Measurements from ENCODE around the gene INTU. TPM values are rescaled to one million over a fixed set of nuclear protein-coding genes. Genes with fewer than 3 reads are reported as not detected.
"Not testable (repeated sequence)": the region's sequence is repeated elsewhere in the genome, so short reads cannot be mapped to it uniquely, and the experiment has no call there.

INTU gene
- total RNA-seq = not detected in 2 replicates

GRCh38 chr4:127632420-127633403 lies at the start of gene INTU:
INTU (plus strand) TSS chr4:127632957; CDS start chr4:127633035, 78 bp downstream.
- peaks cover 35% of the 10 kb centered on the region for H3K27me3 Mint-ChIP-seq (ENCODE audit: low read depth)
- H3K4me1 Mint-ChIP-seq (ENCODE audit: low read depth) = peaks cover 12% of the 10 kb centered on the region
- intact Hi-C loops (cut with micrococcal nuclease) = loop anchor here (10.0 kb wide), 1 partner anchor 152 kb away; the partner anchor contains the start of gene HSPA4L
- H3K4me3 Mint-ChIP-seq (ENCODE audit: low read depth) = peak within 1 kb of the TSS; percentile 79
- DNase-seq (ENCODE audit: low spot score) = peak; percentile 13
- no peaks in the 10 kb centered on the region for H3K36me3 Mint-ChIP-seq (ENCODE audit: low read depth)
- H3K27ac Mint-ChIP-seq = no peak within 1 kb of the TSS
- no peaks in the 10 kb centered on the region for H3K9me3 Mint-ChIP-seq

DNA sequence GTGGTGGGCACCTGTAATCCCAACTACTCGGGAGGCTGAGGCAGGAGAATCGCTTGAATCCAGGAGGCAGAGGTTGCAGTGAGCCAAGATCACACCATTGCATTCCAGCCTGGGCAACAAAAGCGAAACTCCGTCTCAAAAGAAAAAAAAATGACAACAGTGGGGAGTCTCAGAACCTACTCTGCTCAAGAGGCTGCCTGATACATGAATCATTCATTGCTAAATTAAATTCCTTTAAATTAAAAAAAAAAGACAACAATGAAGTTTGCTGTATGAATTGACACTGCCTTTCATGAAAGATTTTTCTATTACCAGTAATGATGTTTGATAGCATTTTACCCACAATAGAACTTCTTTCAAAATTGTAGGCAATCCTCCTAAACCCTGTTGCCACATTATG lies 46.3 kb upstream of the INTU start:
- H3K27ac Mint-ChIP-seq; H3K4me1 Mint-ChIP-seq (ENCODE audit: low read depth); H3K36me3 Mint-ChIP-seq (ENCODE audit: low read depth); intact Hi-C loops (cut with micrococcal nuclease); DNase-seq (ENCODE audit: low spot score); H3K27me3 Mint-ChIP-seq (ENCODE audit: low read depth); H3K9me3 Mint-ChIP-seq; H3K4me3 Mint-ChIP-seq (ENCODE audit: low read depth): not testable (repeated sequence)

DNA sequence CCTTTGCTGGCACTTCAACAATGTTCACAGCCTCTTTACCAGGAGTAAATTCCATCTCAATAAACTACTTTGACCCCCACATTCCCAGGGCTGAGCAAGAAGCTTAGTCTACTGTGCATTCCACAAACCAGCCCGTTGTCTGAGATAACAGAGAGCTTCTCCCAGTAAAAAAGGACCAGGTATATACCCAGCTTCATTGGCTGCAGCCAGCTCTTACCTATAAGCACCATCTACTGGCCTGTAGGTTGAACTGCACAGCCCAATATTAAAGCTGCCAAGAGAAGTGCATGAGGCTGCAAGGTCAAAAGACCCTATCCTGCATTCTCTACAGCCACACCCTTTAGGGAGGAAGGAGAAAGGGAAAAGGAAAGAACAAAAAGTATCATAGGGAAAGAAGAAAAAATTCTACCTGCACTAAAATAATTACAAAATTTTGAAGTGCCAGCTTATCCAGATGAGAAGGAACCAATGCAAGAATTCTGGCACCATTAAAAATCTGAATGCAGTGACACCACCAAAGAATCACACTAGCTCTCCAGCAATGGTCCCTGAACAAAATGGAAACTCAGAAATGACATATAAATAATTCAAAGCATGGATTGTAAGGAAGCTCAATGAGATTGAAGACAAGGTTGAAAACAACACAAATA lies 45.7 kb upstream of the INTU start:
- no peaks in the 10 kb centered on the region for H3K27me3 Mint-ChIP-seq (ENCODE audit: low read depth)
- no peak for DNase-seq (ENCODE audit: low spot score)
- no peaks in the 10 kb centered on the region for H3K36me3 Mint-ChIP-seq (ENCODE audit: low read depth)
- H3K9me3 Mint-ChIP-seq = no peaks in the 10 kb centered on the region
- no peak overlapping the region for H3K4me3 Mint-ChIP-seq (ENCODE audit: low read depth)
- no peak overlapping the region for H3K27ac Mint-ChIP-seq
- no peaks in the 10 kb centered on the region for H3K4me1 Mint-ChIP-seq (ENCODE audit: low read depth)
- intact Hi-C loops (cut with micrococcal nuclease) = no loop called here

GRCh38 chr4:127589153-127589552 lies 43.6 kb upstream of the INTU start:
- H3K4me1 Mint-ChIP-seq (ENCODE audit: low read depth); H3K27me3 Mint-ChIP-seq (ENCODE audit: low read depth); H3K36me3 Mint-ChIP-seq (ENCODE audit: low read depth); H3K9me3 Mint-ChIP-seq; DNase-seq (ENCODE audit: low spot score); intact Hi-C loops (cut with micrococcal nuclease); H3K4me3 Mint-ChIP-seq (ENCODE audit: low read depth); H3K27ac Mint-ChIP-seq: not testable (repeated sequence)

DNA sequence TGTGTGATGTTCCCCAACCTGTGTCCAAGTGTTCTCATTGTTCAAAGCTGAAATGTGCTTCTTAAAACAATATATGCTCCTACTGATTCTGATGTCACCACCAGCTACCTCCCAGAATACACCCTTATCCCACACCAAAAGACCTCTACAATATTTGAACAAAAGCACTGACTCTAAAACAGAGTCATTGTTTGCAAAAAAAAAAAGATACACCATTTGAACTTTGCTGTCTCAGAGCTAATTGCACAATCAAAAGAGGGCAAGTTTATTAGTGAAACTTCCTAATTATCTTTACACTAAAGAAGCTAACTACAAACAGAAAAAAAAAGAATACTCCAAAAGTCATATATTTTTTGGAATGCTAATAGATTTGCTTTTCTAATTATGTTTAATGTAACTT lies 34.1 kb upstream of the INTU start:
- Mint-ChIP-seq H3K4me3 (ENCODE audit: low read depth) (no peak overlapping the region), H3K4me1 (ENCODE audit: low read depth) (no peaks in the 10 kb centered on the region)
- intact Hi-C loops (cut with micrococcal nuclease) = no loop called here

GRCh38 chr4:127601029-127601428 lies 31.7 kb upstream of the INTU start:
- DNase-seq (ENCODE audit: low spot score) = no peak
- Mint-ChIP-seq H3K9me3 (no peaks in the 10 kb centered on the region), H3K27ac (no peak overlapping the region), H3K36me3 (ENCODE audit: low read depth) (no peaks in the 10 kb centered on the region), H3K4me1 (ENCODE audit: low read depth) (no peaks in the 10 kb centered on the region), H3K4me3 (ENCODE audit: low read depth) (no peak overlapping the region), H3K27me3 (ENCODE audit: low read depth) (peaks cover 2% of the 10 kb centered on the region)
- intact Hi-C loops (cut with micrococcal nuclease) = loop anchor here (10.0 kb wide), 1 partner anchor 454 kb away; no protein-coding TSS in a partner anchor

More for the DNA sequence above, 34.1 kb upstream of the INTU start:
- peaks cover 2% of the 10 kb centered on the region for H3K27me3 Mint-ChIP-seq (ENCODE audit: low read depth)
- DNase-seq (ENCODE audit: low spot score) = no peak
- H3K27ac Mint-ChIP-seq = no peak overlapping the region
- no peaks in the 10 kb centered on the region for H3K9me3 Mint-ChIP-seq
- no peaks in the 10 kb centered on the region for H3K36me3 Mint-ChIP-seq (ENCODE audit: low read depth)

DNA sequence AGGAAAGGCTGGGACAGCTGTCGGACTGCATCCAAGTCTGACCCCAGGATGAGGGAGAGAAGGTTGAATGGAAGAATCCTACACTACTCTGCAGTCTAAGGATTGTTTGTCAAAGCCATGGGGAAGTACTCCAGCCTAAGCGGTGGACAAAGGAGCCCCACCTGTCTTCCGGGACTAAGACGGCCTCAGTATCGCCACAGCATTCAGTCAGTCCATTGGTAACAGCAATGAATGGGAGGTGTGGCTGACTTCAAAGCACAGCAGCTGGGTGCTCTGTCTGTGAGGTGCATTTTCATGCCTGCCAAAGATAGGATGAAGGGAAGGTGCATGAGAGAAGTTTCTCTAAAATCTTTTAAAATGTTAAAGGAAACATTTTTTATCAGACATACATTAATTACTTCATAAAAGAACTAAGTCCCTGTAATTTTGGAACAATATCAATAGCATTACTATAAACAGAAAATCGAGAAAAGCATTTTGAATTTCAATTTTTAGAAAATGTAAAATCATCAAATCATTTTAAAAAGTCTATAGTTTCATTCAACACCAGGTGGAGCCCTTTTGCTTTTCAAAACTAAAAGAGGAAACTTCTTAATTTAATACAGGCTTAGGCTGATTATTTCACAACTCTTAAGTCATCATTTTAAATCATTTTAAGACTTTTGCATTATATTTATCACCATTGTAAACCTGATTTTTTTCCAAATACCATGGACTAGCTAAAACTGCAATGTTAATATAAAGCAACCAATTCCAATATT lies 27.6 kb upstream of the INTU start:
- no peak overlapping the region for H3K27ac Mint-ChIP-seq
- H3K9me3 Mint-ChIP-seq = no peaks in the 10 kb centered on the region
- no peaks in the 10 kb centered on the region for H3K4me1 Mint-ChIP-seq (ENCODE audit: low read depth)
- H3K27me3 Mint-ChIP-seq (ENCODE audit: low read depth) = peaks cover 3% of the 10 kb centered on the region
- intact Hi-C loops (cut with micrococcal nuclease) = loop anchor here (1.0 to 10.0 kb wide), 3 partner anchors 127 to 450 kb away; no protein-coding TSS in a partner anchor
- no peak for DNase-seq (ENCODE audit: low spot score)
- H3K36me3 Mint-ChIP-seq (ENCODE audit: low read depth) = no peaks in the 10 kb centered on the region
- no peak overlapping the region for H3K4me3 Mint-ChIP-seq (ENCODE audit: low read depth)

- Mint-ChIP-seq H3K9me3 (no peaks in the 10 kb centered on the region), H3K4me3 (ENCODE audit: low read depth) (no peak overlapping the region), H3K27me3 (ENCODE audit: low read depth) (peaks cover 3% of the 10 kb centered on the region), H3K27ac (no peak overlapping the region), H3K4me1 (ENCODE audit: low read depth) (no peaks in the 10 kb centered on the region), H3K36me3 (ENCODE audit: low read depth) (no peaks in the 10 kb centered on the region)
- intact Hi-C loops (cut with micrococcal nuclease) = loop anchor here (10.0 kb wide), 1 partner anchor 448 kb away; no protein-coding TSS in a partner anchor
- DNase-seq (ENCODE audit: low spot score) = no peak
Measured at GRCh38 chr4:127606823-127607222, 25.9 kb upstream of the INTU start.

DNA sequence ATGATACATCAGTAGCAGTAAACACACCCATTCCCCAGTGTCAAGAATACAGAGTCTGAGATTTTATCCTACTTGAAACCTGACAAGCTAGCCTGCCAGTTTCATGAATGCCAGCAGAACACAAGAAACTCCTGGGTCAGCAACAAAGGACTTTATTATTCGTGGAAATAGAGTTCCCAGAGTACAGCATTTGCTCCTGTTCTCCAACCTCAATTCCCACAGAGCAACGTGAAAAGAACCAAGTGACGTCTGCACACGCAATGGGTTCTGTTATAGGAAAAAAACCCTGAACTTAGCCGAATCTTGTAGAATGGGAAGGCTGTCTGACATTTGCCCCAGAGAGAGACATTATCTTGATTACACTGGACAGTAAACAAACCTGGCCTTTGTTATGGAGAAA lies 23.3 kb upstream of the INTU start:
- Mint-ChIP-seq H3K27me3 (ENCODE audit: low read depth) (peaks cover 2% of the 10 kb centered on the region), H3K4me3 (ENCODE audit: low read depth) (no peak overlapping the region), H3K36me3 (ENCODE audit: low read depth) (no peaks in the 10 kb centered on the region), H3K27ac (no peak overlapping the region), H3K9me3 (no peaks in the 10 kb centered on the region), H3K4me1 (ENCODE audit: low read depth) (no peaks in the 10 kb centered on the region)
- intact Hi-C loops (cut with micrococcal nuclease) = loop anchor here (10.0 kb wide), 1 partner anchor 445 kb away; no protein-coding TSS in a partner anchor
- DNase-seq (ENCODE audit: low spot score) = no peak

DNA sequence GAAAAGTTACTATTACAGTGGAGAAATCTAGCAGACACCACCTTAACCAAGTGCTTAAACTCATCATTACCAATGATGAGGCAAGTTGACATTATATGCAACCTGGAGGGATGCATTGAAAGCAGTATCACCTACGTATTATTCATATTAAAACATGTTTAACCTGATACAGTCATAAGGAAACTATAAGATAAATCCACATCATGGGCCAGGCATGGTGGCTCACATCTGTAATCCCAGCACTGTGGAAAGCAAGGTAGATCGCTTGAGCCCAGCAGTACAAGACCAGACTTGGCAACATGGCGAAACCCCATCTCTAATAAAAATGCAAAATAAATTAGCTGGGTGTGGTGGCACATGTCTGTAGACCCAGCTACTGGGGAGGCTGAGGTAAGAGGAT lies 22.3 kb upstream of the INTU start:
- no peaks in the 10 kb centered on the region for H3K36me3 Mint-ChIP-seq (ENCODE audit: low read depth)
- no peaks in the 10 kb centered on the region for H3K9me3 Mint-ChIP-seq
- H3K4me3 Mint-ChIP-seq (ENCODE audit: low read depth) = no peak overlapping the region
- intact Hi-C loops (cut with micrococcal nuclease) = no loop called here
- DNase-seq (ENCODE audit: low spot score) = no peak
- H3K4me1 Mint-ChIP-seq (ENCODE audit: low read depth) = no peaks in the 10 kb centered on the region
- H3K27ac Mint-ChIP-seq = no peak overlapping the region
- H3K27me3 Mint-ChIP-seq (ENCODE audit: low read depth) = peaks cover 2% of the 10 kb centered on the region

GRCh38 chr4:127616898-127617297 lies 15.9 kb upstream of the INTU start:
- DNase-seq (ENCODE audit: low spot score) = no peak
- no peaks in the 10 kb centered on the region for H3K9me3 Mint-ChIP-seq
- intact Hi-C loops (cut with micrococcal nuclease) = no loop called here
- no peaks in the 10 kb centered on the region for H3K36me3 Mint-ChIP-seq (ENCODE audit: low read depth)
- peaks cover 15% of the 10 kb centered on the region for H3K27me3 Mint-ChIP-seq (ENCODE audit: low read depth)
- no peaks in the 10 kb centered on the region for H3K4me1 Mint-ChIP-seq (ENCODE audit: low read depth)
- H3K4me3 Mint-ChIP-seq (ENCODE audit: low read depth) = no peak overlapping the region
- H3K27ac Mint-ChIP-seq = no peak overlapping the region

GRCh38 chr4:127618427-127618826 lies 14.3 kb upstream of the INTU start:
- intact Hi-C loops (cut with micrococcal nuclease) = no loop called here
- DNase-seq (ENCODE audit: low spot score) = no peak
- Mint-ChIP-seq H3K9me3 (no peaks in the 10 kb centered on the region), H3K36me3 (ENCODE audit: low read depth) (no peaks in the 10 kb centered on the region), H3K27me3 (ENCODE audit: low read depth) (peaks cover 24% of the 10 kb centered on the region), H3K4me3 (ENCODE audit: low read depth) (no peak overlapping the region), H3K4me1 (ENCODE audit: low read depth) (no peaks in the 10 kb centered on the region), H3K27ac (no peak overlapping the region)

Data from activated T-helper 2 cell treated with anti-CD3 and anti-CD28 coated beads, Interferon-gamma antibody, Interleukin-2, Interleukin-4, amounts not matched to agents 10 μg/mL and 5 μg/mL and 100 μg/mL, durations not matched to agents 14 hours and 24 hours and 36 hours (primary cell).